Transverse colon (tissue), 4 donors: Measurements from ENCODE around the gene NOL11. TPM values are rescaled to one million over a fixed set of nuclear protein-coding genes. Genes with fewer than 3 reads are reported as not detected.

Experiments
- DNase-seq: peaks from one replicate; pipeline ENCODE4 v3.0.0-alpha.2; 2019
- H3K27ac ChIP-seq, 4 donors: fragments of 200-600 bp; sonication (generic); 2 replicates each; pipeline ENCODE4 v1.5.1; 2016 to 2018; ENCODE audit warnings: inconsistent platforms in 4 of 4
- H3K27me3 ChIP-seq: fragments of 200-600 bp; sonication (generic); 2 replicates; pipeline ENCODE4 v1.5.1; 2017; ENCODE audit warnings: inconsistent platforms
- H3K36me3 ChIP-seq, 4 donors: fragments of 200-600 bp; sonication (generic); 2 replicates each; pipeline ENCODE4 v1.5.1; 2017 to 2019; ENCODE audit warnings: inconsistent platforms in 4 of 4
- H3K4me1 ChIP-seq, 4 donors: fragments of 200-600 bp; sonication (generic); 2 replicates each; pipeline ENCODE4 v1.5.1; 2017 to 2020; ENCODE audit warnings: inconsistent platforms in 4 of 4
- H3K4me3 ChIP-seq, 4 donors: fragments of 200-600 bp; sonication (generic); 1 replicate in 1 of 4; 2 replicates in 3 of 4; pipeline versions ENCODE4 v1.5.1 to v1.6.1; 2017 to 2019; ENCODE audit warnings: inconsistent platforms in 4 of 4
- H3K9me3 ChIP-seq, 2 donors: fragments of 200-600 bp; sonication (generic); 2 replicates each; pipeline ENCODE4 v1.5.1; 2017 to 2019; ENCODE audit warnings: inconsistent platforms in 2 of 2
- EP300 ChIP-seq: sonication (generic); formaldehyde crosslinking; IDR thresholded peaks from one replicate; pipeline ENCODE4 v1.6.1; 2017; ENCODE audit warnings: antibody characterized with exemption, low read depth
- POLR2A ChIP-seq: fragments of 450-650 bp; IDR thresholded peaks from one replicate; pipeline ENCODE4 v1.6.1; 2016; ENCODE audit warnings: antibody characterized with exemption, mild to moderate bottlenecking, moderate library complexity
- POLR2AphosphoS5 ChIP-seq, 3 donors: sonication (generic); formaldehyde crosslinking; IDR thresholded peaks; one replicate each; pipeline ENCODE4 v1.6.1; 2016; ENCODE audit warnings: antibody characterized with exemption in 3 of 3
- WGBS, 2 donors: methylation state at CpG; one replicate each; pipeline ENCODE4 v1.1.5; 2018; ENCODE audit warnings: low coverage in 1 of 2; 5-methylcytosine and 5-hydroxymethylcytosine counted together
- in situ Hi-C, 4 donors: fragments of 200-750 bp; cut with MboI; loops; one replicate each; pipeline versions ENCODE4 v1.15.0 to v1.15.1; 2017; ENCODE audit warnings: low sequenced_read_pairs in 3 of 4, low pct_ligation_motif_present in 1 of 4, low pct_unique_long_range_greater_than_20kb in 1 of 4
- intact Hi-C: fragments of 100-400 bp; cut with DNase I; formaldehyde crosslinking; loops from one replicate; pipeline ENCODE4 v1.15.1; 2023; ENCODE audit warnings: low total_unique reads
- total RNA-seq, 4 donors: library from RNA; depleted of rRNA; stranded (reverse); fragments of >200 nt; gene quantifications; one replicate each; pipeline ENCODE4 v1.1.0, GENCODE V29; 2016
- TF ChIP-seq, protein P1 (sequence below), 5 experiments: fragments of 200-600 bp in 3 of 5; fragments of 450-650 bp in 2 of 5; sonication (generic) in 3 of 5; IDR thresholded peaks; 1 replicate in 2 of 5; 2 replicates in 3 of 5; pipeline ENCODE4 v1.5.1; 2016 to 2017; ENCODE audit warnings: antibody characterized with exemption in 5 of 5, inconsistent platforms in 3 of 5, mild to moderate bottlenecking in 2 of 5, moderate library complexity in 1 of 5

Gene NOL11
- total RNA-seq, 4 donors from 2014 or later, result 7.1 to 44.0 (median 27.1) TPM

DNA sequence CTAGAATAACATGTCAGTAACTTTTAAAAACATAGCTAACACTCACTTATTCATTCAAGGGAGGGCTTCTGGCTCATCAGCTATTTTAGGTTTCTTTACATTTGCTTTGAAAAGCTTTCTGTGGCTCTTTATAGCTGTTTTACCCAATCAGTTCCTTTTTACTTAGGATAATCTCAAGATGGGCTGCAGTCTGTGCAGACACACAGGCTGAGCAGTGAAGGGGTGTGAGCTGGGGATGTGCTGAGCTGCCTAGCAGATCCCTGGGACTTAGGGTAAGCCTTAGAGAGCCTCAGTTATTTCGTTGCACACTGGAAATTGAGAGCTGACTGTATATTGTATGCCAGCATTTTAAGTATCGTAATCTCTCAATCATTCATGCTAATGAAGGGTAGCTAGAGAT lies 30.2 kb upstream of the NOL11 start:
- in situ Hi-C loops (loop anchor here (5.0 to 25.0 kb wide), 4 partner anchors 200 to 315 kb away; partner anchors contain the start of gene PITPNC1 (in 1 of the 4)), intact Hi-C loops (no loop called here)
- Histone ChIP-seq H3K27me3 (no peaks in the 10 kb centered on the region), H3K9me3 (no peaks in the 10 kb centered on the region), H3K4me1 (no peaks in the 10 kb centered on the region), H3K4me3 (no peak overlapping the region), H3K27ac (no peak overlapping the region), H3K36me3 (no peaks in the 10 kb centered on the region)
- WGBS, 2 donors, result 91 to 100% methylated on average over 1 to 2 of the region's 2 CpGs
- TF ChIP-seq POLR2A (no peak), POLR2AphosphoS5 (IDR thresholded peaks at IDR 0.05) (no peak), EP300 (no peak)
- no peak for DNase-seq

DNA sequence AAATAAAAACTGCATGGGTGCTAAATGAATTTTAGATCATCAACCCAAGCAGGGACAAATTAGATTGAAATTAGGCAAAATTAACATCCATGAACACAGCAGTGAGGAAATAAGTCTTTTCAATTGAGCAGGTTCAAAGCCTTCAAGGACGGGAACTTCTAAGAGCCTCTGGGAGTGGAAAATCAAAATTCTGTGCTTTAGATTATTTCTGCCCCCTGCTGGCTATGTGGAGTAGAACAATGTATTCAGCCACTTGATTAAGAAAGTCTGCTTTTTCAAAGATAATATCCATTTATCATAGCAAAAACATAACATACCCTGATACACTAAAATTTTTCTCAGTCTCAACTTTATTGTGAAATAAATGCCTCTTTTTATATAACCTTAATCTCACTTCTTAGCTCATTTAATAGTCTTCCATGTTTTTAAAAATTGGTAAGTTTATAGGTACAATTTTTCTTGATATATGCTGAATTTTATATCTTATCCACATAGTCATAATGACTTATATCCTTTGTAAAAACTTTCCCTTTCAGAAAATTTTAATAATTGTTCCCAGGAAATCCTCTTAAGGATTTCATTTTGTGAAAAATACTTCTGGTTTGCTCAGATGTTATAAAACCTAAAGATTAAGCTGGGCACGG lies 28.1 kb upstream of the NOL11 start:
- 0 to 43% methylated on average over 1 to 2 of the region's 2 CpGs for WGBS, 2 donors
- no peaks in the 10 kb centered on the region for H3K4me1 ChIP-seq
- H3K27me3 ChIP-seq, result no peaks in the 10 kb centered on the region
- intact Hi-C loops, result loop anchor here (2.0 kb wide), 1 partner anchor 315 kb away; no protein-coding TSS in a partner anchor
- peak; percentile 27 for DNase-seq
- no peaks in the 10 kb centered on the region for H3K36me3 ChIP-seq
- TF ChIP-seq, protein P1, sequence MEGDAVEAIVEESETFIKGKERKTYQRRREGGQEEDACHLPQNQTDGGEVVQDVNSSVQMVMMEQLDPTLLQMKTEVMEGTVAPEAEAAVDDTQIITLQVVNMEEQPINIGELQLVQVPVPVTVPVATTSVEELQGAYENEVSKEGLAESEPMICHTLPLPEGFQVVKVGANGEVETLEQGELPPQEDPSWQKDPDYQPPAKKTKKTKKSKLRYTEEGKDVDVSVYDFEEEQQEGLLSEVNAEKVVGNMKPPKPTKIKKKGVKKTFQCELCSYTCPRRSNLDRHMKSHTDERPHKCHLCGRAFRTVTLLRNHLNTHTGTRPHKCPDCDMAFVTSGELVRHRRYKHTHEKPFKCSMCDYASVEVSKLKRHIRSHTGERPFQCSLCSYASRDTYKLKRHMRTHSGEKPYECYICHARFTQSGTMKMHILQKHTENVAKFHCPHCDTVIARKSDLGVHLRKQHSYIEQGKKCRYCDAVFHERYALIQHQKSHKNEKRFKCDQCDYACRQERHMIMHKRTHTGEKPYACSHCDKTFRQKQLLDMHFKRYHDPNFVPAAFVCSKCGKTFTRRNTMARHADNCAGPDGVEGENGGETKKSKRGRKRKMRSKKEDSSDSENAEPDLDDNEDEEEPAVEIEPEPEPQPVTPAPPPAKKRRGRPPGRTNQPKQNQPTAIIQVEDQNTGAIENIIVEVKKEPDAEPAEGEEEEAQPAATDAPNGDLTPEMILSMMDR (IDR thresholded peaks at IDR 0.05), result peak; percentile 71 to 81 (median 77)
- TF ChIP-seq POLR2A, result no peak
- no peaks in the 10 kb centered on the region for H3K9me3 ChIP-seq
- in situ Hi-C loops, result loop anchor here (5.0 to 25.0 kb wide), 4 partner anchors 202 to 317 kb away; partner anchors contain the start of gene PITPNC1 (in 1 of the 4)
- no peak overlapping the region for H3K4me3 ChIP-seq
- no peak overlapping the region for H3K27ac ChIP-seq

DNA sequence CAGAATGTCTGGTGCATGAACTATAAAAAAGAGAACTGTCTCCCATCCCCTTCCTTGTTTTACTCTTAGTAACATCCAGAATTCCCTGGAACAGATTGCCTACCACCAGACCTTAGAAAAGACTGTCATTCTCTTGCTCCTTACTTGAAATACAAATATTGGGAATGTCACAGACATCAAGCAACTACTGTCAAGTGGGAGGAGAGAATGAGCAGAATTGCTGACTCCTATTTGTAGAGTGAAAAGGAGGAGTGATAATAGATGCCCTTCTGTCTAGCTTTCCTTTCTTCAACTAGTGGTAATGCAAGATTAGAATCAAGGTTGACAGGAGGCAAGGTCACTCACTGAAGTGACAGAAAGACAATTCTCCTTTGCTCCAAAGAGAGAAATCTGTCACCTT lies 23.9 kb upstream of the NOL11 start:
- in situ Hi-C loops, result loop anchor here in 1 of 4 donors (25.0 kb wide), 2 partner anchors 207 to 307 kb away; partner anchors contain the start of gene PITPNC1
- Histone ChIP-seq H3K4me3 (no peak overlapping the region), H3K27ac (no peak overlapping the region), H3K4me1 (no peaks in the 10 kb centered on the region), H3K36me3 (no peaks in the 10 kb centered on the region), H3K27me3 (no peaks in the 10 kb centered on the region), H3K9me3 (no peaks in the 10 kb centered on the region)
- TF ChIP-seq, protein P1 (IDR thresholded peaks at IDR 0.05), result no peak
- TF ChIP-seq POLR2A (no peak), EP300 (no peak), POLR2AphosphoS5 (IDR thresholded peaks at IDR 0.05) (no peak)
- intact Hi-C loops, result no loop called here
- DNase-seq, result no peak

DNA sequence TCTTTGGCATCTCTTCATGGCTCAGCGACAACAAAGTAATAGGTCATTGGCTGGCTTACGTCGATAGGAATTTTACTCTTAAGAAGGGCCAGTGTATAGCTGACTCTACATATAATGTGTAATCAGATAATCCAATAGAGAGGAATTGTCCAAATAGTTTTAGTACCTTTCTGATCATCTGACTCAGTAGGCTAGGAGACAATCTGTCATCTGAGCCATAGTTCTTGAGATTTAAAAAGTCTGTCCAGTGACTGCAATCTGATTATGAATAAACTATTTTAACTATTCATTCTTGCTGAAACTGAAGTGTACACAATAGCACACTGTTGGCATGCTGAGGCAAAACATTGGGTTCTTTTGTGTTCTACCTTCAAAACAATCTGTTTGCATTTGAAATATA lies 21.4 kb upstream of the NOL11 start:
- WGBS, 2 donors, result 79 to 96% methylated on average over 3 of the region's 3 CpGs
- no peak for TF ChIP-seq EP300
- TF ChIP-seq, protein P1 (IDR thresholded peaks at IDR 0.05), result no peak
- no peak for TF ChIP-seq POLR2A
- TF ChIP-seq POLR2AphosphoS5 (IDR thresholded peaks at IDR 0.05), result no peak
- H3K27me3 ChIP-seq, result no peaks in the 10 kb centered on the region
- no peaks in the 10 kb centered on the region for H3K4me1 ChIP-seq
- DNase-seq, result no peak
- no peaks in the 10 kb centered on the region for H3K36me3 ChIP-seq
- in situ Hi-C loops, result loop anchor here in 1 of 4 donors (25.0 kb wide), 2 partner anchors 209 to 309 kb away; partner anchors contain the start of gene PITPNC1
- no peaks in the 10 kb centered on the region for H3K9me3 ChIP-seq
- H3K4me3 ChIP-seq, result no peak overlapping the region
- H3K27ac ChIP-seq, result no peak overlapping the region
- intact Hi-C loops, result no loop called here
